PC-9 (cell line): ENCODE data around the gene S100Z. TPM values are rescaled to one million over a fixed set of nuclear protein-coding genes. Genes with fewer than 3 reads are reported as not detected.
"Not testable (repeated sequence)": the region's sequence is repeated elsewhere in the genome, so short reads cannot be mapped to it uniquely, and the experiment has no call there.

Experiments used
- BruUV-seq: library from RNA; stranded (reverse); fragments of 400-500 nt; replicated peaks from 2 replicates; lab custom pipeline; 2021; lab: Mats Ljungman, UMichigan
- CTCF ChIA-PET: fragments of 300-600 bp; sonication (Branson Sonifier 250); formaldehyde crosslinking; loops from one replicate; lab custom pipeline; 2022; ENCODE audit warnings: antibody characterized with exemption; lab: Charles Lee
- POLR2A ChIA-PET: fragments of 300-600 bp; sonication (Branson Sonifier 250); formaldehyde crosslinking; loops from one replicate; lab custom pipeline; 2022; ENCODE audit warnings: antibody characterized with exemption; ENCODE audit not compliant: unreplicated experiment; lab: Charles Lee
- DNase-seq, 2 experiments: peaks; one replicate each; pipeline versions ENCODE4 v3.0.0 to v3.0.0-alpha.2; 2015 to 2022; ENCODE audit warnings: mixed read lengths in 1 of 2
- H2AFZ ChIP-seq: fragments of 200-600 bp; sonication (generic); 2 replicates; pipeline ENCODE4 v1.8.1; 2017; ENCODE audit warnings: antibody characterized with exemption
- H3F3A ChIP-seq: fragments of 200-600 bp; sonication (generic); 2 replicates; pipeline ENCODE4 v1.8.1; 2017; ENCODE audit warnings: antibody characterized with exemption, mild to moderate bottlenecking, low read depth; ENCODE audit not compliant: insufficient read depth
- H3K27ac ChIP-seq: fragments of 200-600 bp; sonication (generic); 2 replicates; pipeline ENCODE4 v1.6.1; 2016; ENCODE audit warnings: mixed run types
- H3K27me3 ChIP-seq: fragments of 200-600 bp; sonication (generic); 2 replicates; pipeline ENCODE4 v1.6.1; 2016; ENCODE audit warnings: low read depth, mixed run types; ENCODE audit not compliant: insufficient read depth
- H3K36me3 ChIP-seq: fragments of 200-600 bp; sonication (generic); 2 replicates; pipeline ENCODE4 v1.6.1; 2016; ENCODE audit warnings: low read depth, mixed run types
- H3K4me1 ChIP-seq: fragments of 200-600 bp; sonication (generic); replicated peaks from 2 replicates; pipeline ENCODE4 v1.6.1; 2016; ENCODE audit warnings: mixed run types; ENCODE audit not compliant: insufficient read depth
- H3K4me2 ChIP-seq: fragments of 200-600 bp; sonication (generic); 2 replicates; pipeline ENCODE4 v1.6.1; 2017; ENCODE audit warnings: mixed run types
- H3K4me3 ChIP-seq: fragments of 200-600 bp; sonication (generic); 2 replicates; pipeline ENCODE4 v1.6.1; 2016; ENCODE audit warnings: mixed run types
- H3K79me2 ChIP-seq: fragments of 200-600 bp; sonication (generic); 2 replicates; pipeline ENCODE4 v1.6.1; 2017; ENCODE audit warnings: low read depth, mixed run types
- H3K9me2 ChIP-seq: fragments of 200-600 bp; sonication (generic); 2 replicates; pipeline ENCODE4 v1.8.1; 2017; ENCODE audit warnings: mild to moderate bottlenecking; ENCODE audit not compliant: insufficient read depth
- H3K9me3 ChIP-seq: fragments of 200-600 bp; sonication (generic); 2 replicates; pipeline ENCODE4 v1.8.1; 2016; ENCODE audit warnings: low read depth; ENCODE audit not compliant: insufficient read depth
- H4K20me1 ChIP-seq: fragments of 200-600 bp; sonication (generic); 2 replicates; pipeline ENCODE4 v1.8.1; 2017; ENCODE audit not compliant: insufficient read depth
- EZH2 ChIP-seq: fragments of 200-600 bp; sonication (generic); IDR thresholded peaks from 2 replicates; pipeline ENCODE4 v1.8.0; 2017; ENCODE audit warnings: antibody characterized with exemption, low read depth
- intact Hi-C: fragments of 100-400 bp; cut with micrococcal nuclease; formaldehyde crosslinking; loops from one replicate; pipeline ENCODE4 v1.10.0; 2022; ENCODE audit not compliant: unreplicated experiment
- total RNA-seq: library from RNA; stranded (reverse); gene quantifications from 2 replicates; pipeline ENCODE4 v1.2.3, GENCODE V29; 2021
- TF ChIP-seq, protein P1 (sequence below): fragments of 200-600 bp; sonication (generic); conservative IDR thresholded peaks from 2 replicates; pipeline ENCODE4 v1.6.1; 2017; ENCODE audit warnings: mixed run types, antibody characterized with exemption, mild to moderate bottlenecking, moderate library complexity

The S100Z gene
- total RNA-seq, 1 experiment from 2014 or later = not detected

DNA sequence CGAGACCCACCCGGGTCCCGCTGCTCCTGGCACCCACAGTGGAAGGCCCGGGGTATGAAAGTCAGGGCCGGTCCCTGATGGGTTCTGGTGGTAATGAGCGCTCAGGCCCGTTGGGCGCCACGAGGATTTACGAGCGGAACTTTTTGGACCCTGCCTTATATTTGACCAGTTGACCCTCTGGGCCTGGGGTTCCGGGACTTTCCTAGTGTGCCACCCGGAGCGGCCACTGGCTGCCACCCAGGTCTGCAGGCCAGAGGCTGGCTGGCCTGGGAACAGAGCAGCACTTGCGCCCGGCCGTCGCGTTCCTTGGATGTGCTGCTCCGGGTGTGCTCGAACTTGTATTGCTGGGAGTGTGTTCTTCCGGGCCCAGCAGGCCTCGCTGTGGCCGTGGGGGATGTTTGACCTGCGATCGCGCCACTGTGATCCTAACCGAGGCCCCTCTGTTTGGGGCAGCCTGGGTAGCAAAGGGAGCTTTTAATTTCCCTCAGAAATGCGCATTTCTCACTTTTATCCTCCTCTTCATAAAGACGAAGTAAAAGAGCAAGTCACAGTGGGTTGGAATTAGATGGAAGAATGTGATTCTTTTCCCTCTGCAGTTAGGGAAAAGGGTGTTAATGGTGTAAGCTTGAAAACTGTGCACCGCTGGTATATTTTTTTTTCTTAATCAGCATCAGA, 29.8 kb upstream of the S100Z start:
- H3K9me3 ChIP-seq = no peaks in the 10 kb centered on the region
- intact Hi-C loops = loop anchor here (2.0 to 5.0 kb wide), 3 partner anchors 19 to 48 kb away; no protein-coding TSS in a partner anchor
- H3K4me3 ChIP-seq = peak overlapping the region; percentile 95
- peak overlapping the region; percentile 87 for H3K4me2 ChIP-seq
- H3K9me2 ChIP-seq = no peaks in the 10 kb centered on the region
- H3K79me2 ChIP-seq = peaks cover 61% of the 10 kb centered on the region
- peaks cover 17% of the 10 kb centered on the region for H4K20me1 ChIP-seq
- H3F3A ChIP-seq = peaks cover 26% of the 10 kb centered on the region
- H3K36me3 ChIP-seq = 0 out of 2 replicates have a peak, but pooled peaks cover 4% of the 10 kb centered on the region
- no peaks in the 10 kb centered on the region for H3K27me3 ChIP-seq
- BruUV-seq = no TSS peak
- ChIA-PET POLR2A (interaction anchor here (0.5 to 1.3 kb wide), 3 partner anchors 14 to 31 kb away, joined by 3 to 15 read pairs (median 4); no protein-coding TSS in a partner anchor), CTCF (interaction anchor here (1.0 kb wide), 1 partner anchor 11 kb away, joined by 3 read pairs; no protein-coding TSS in a partner anchor)
- no peak overlapping the region; the same call in 1 of the 2 replicates for H2AFZ ChIP-seq
- TF ChIP-seq EZH2 = no peak
- TF ChIP-seq, protein P1, sequence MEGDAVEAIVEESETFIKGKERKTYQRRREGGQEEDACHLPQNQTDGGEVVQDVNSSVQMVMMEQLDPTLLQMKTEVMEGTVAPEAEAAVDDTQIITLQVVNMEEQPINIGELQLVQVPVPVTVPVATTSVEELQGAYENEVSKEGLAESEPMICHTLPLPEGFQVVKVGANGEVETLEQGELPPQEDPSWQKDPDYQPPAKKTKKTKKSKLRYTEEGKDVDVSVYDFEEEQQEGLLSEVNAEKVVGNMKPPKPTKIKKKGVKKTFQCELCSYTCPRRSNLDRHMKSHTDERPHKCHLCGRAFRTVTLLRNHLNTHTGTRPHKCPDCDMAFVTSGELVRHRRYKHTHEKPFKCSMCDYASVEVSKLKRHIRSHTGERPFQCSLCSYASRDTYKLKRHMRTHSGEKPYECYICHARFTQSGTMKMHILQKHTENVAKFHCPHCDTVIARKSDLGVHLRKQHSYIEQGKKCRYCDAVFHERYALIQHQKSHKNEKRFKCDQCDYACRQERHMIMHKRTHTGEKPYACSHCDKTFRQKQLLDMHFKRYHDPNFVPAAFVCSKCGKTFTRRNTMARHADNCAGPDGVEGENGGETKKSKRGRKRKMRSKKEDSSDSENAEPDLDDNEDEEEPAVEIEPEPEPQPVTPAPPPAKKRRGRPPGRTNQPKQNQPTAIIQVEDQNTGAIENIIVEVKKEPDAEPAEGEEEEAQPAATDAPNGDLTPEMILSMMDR = no peak
- peaks cover 64% of the 10 kb centered on the region for H3K4me1 ChIP-seq
- H3K27ac ChIP-seq = peak overlapping the region; percentile 91
- DNase-seq = no peak

DNA sequence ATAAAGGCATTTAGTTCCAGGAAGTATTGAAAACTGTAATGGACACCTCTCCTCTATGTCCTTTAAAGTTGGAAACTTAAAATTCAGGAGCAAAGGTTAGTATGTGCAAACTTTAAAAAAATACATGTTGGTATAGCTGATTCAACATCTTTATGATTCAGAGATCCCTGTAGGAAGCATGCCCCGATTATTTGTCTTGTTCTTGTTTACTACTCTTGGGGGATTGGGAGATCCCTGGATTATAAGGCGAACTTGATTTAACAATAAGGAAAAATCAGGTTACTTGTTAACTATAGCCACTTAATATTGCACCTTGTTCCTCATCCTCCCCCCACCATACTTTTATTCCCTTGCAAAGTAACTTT, 29.3 kb upstream of the S100Z start:
- Histone ChIP-seq H3K4me2 (peak overlapping the region; percentile 87), H3K4me3 (peak overlapping the region; percentile 95), H3K27ac (peak overlapping the region; percentile 91), H3F3A (peaks cover 21% of the 10 kb centered on the region), H2AFZ (no peak overlapping the region), H3K9me3 (no peaks in the 10 kb centered on the region), H3K36me3 (0 out of 2 replicates have a peak, but pooled peaks cover 4% of the 10 kb centered on the region), H3K4me1 (peaks cover 64% of the 10 kb centered on the region), H3K9me2 (no peaks in the 10 kb centered on the region), H3K27me3 (no peaks in the 10 kb centered on the region), H3K79me2 (peaks cover 66% of the 10 kb centered on the region), H4K20me1 (peaks cover 22% of the 10 kb centered on the region)
- TF ChIP-seq, protein P1 = no peak
- no peak for TF ChIP-seq EZH2
- POLR2A ChIA-PET = interaction anchor here (0.5 kb wide), 1 partner anchor 31 kb away, joined by 3 read pairs; no protein-coding TSS in a partner anchor
- intact Hi-C loops = loop anchor here (2.0 kb wide), 1 partner anchor 18 kb away; no protein-coding TSS in a partner anchor
- CTCF ChIA-PET = no interaction called here
- DNase-seq = peak in 1 of 2 experiments; percentile 75
- no TSS peak for BruUV-seq

DNA sequence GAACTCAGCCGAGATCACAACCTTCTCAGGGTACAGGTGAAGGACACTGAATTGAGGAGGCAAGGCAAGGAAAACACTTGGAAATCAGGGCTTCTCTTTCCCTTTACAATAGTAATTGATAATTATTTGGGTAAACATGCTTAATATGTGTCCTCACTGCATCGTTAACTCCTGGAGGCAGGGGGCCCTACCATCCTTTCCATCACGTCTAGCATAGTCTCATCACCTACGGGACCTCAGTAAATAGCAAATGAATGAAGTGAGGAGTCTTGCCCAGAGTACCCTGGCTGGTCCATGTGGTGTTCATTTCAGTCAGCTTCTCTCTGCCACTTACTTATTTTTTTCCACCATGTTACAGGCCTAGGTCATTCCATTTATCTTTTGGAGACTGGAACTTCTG, 28.7 kb upstream of the S100Z start:
- H3K4me3 ChIP-seq = peak overlapping the region; percentile 95
- no peak overlapping the region for H2AFZ ChIP-seq
- 0 out of 2 replicates have a peak, but pooled peaks cover 4% of the 10 kb centered on the region for H3K36me3 ChIP-seq
- no peaks in the 10 kb centered on the region for H3K27me3 ChIP-seq
- peaks cover 27% of the 10 kb centered on the region for H4K20me1 ChIP-seq
- no peak for DNase-seq
- intact Hi-C loops = loop anchor here (2.0 kb wide), 1 partner anchor 18 kb away; no protein-coding TSS in a partner anchor
- peaks cover 72% of the 10 kb centered on the region for H3K79me2 ChIP-seq
- H3K9me3 ChIP-seq = no peaks in the 10 kb centered on the region
- TF ChIP-seq, protein P1 = no peak
- no peak for TF ChIP-seq EZH2
- H3K4me1 ChIP-seq = peaks cover 64% of the 10 kb centered on the region
- H3F3A ChIP-seq = peaks cover 16% of the 10 kb centered on the region
- H3K4me2 ChIP-seq = peak overlapping the region; percentile 87
- peak overlapping the region; percentile 91; the same call in 1 of the 2 replicates for H3K27ac ChIP-seq
- ChIA-PET POLR2A (no interaction called here), CTCF (no interaction called here)
- no peaks in the 10 kb centered on the region for H3K9me2 ChIP-seq
- BruUV-seq = no TSS peak

DNA sequence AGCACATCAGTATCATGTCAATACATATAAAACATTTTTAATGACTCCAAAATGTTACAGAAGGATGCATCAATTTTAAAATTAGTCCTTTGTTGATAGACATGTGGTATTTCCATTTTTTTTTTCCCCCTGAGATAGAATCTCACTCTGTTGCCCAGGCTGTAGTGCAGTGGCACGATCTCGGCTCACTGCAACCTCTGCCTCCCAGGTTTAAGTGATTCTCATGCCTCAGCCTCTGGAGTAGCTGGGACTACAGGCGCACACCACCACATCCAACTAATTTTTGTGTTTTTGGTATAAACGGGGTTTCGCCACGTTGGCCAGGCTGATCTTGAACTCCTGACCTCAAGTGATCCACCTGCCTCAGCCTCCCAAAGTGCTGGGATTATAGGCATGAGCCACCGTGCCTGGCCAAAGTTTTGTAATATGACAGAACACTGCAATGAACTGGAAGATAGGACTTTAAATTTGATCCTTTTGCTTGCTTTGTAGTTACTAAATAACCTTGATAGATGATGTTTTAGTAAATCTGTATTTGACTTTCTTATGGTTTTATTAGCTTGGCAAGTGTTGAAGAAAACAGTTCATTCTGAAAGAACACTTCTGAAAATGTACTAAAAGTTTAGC, 27.6 kb upstream of the S100Z start:
- DNase-seq, H3K36me3 ChIP-seq, intact Hi-C loops, H3F3A ChIP-seq, H3K9me3 ChIP-seq, H2AFZ ChIP-seq, H3K27me3 ChIP-seq, H3K9me2 ChIP-seq, H3K27ac ChIP-seq, BruUV-seq: not testable (repeated sequence)
- ChIA-PET CTCF (interaction anchor here (0.7 kb wide), 1 partner anchor 25 kb away, joined by 9 read pairs; no protein-coding TSS in a partner anchor), POLR2A (interaction anchor here (0.6 kb wide), 1 partner anchor 27 kb away, joined by 6 read pairs; no protein-coding TSS in a partner anchor)
- Histone ChIP-seq H3K4me3 (peak overlapping the region; percentile 95; the same call in 1 of the 2 replicates), H4K20me1 (peaks cover 35% of the 10 kb centered on the region), H3K4me1 (peaks cover 61% of the 10 kb centered on the region), H3K79me2 (peaks cover 82% of the 10 kb centered on the region), H3K4me2 (peak overlapping the region; percentile 87; the same call in 1 of the 2 replicates)
